ENCODE results near the gene CCNH.

- TF ChIP-seq TAF1 (IDR thresholded peaks at IDR 0.05; ENCODE audit: borderline replicate concordance, low read depth, low read length) = no peak
- no peak for TF ChIP-seq FOXM1 (IDR thresholded peaks at IDR 0.05; ENCODE audit: low read depth)
- TF ChIP-seq JUND (IDR thresholded peaks at IDR 0.05) = no peak
- TF ChIP-seq CTCF (IDR thresholded peaks at IDR 0.05) = no peak
- no peak for TF ChIP-seq RCOR1 (IDR thresholded peaks at IDR 0.05; ENCODE audit: low read length)
- TF ChIP-seq RFX5 (IDR thresholded peaks at IDR 0.05; ENCODE audit: low read length) = no peak
- no peak for TF ChIP-seq TCF12 (IDR thresholded peaks at IDR 0.05)
- no peak for TF ChIP-seq YY1 (IDR thresholded peaks at IDR 0.05; ENCODE audit: low read depth)
Observed at GRCh38 chr5:87382224-87382623, 30.5 kb downstream of the CCNH start.
